ENCODE data around the gene PPP1R17.

- TF ChIP-seq CTCF (IDR thresholded peaks at IDR 0.05) (no peak), POLR2AphosphoS5 (IDR thresholded peaks at IDR 0.05) (no peak)
These were observed 54.8 kb downstream of the PPP1R17 start for GRCh38 chr7:31741852-31742251.

All from upper lobe of left lung (tissue), 4 donors.